HCT116 (cell line): ENCODE results near the gene PRSS1. TPM values are rescaled to one million over a fixed set of nuclear protein-coding genes. Genes with fewer than 3 reads are reported as not detected.

Source experiments
- ATAC-seq: fragments of 200-7000 bp; cut with Tn5 transposase; 2 replicates; pipeline ENCODE4 v1.9.1; 2020; ENCODE audit warnings: mild to moderate bottlenecking, moderate library complexity
- BruUV-seq: library from RNA; stranded (reverse); fragments of 400-500 nt; replicated peaks from 2 replicates; lab custom pipeline; 2021; lab: Mats Ljungman, UMichigan
- CTCF ChIA-PET: fragments of 300-600 bp; sonication (Branson Sonifier 250); formaldehyde crosslinking; loops from one replicate; lab custom pipeline; 2021; ENCODE audit warnings: antibody characterized with exemption; lab: Charles Lee
- POLR2A ChIA-PET: fragments of 300-600, 350-600 bp; sonication (Branson Sonifier 250); formaldehyde crosslinking; loops from one replicate; lab custom pipeline; 2021; ENCODE audit warnings: antibody characterized with exemption; lab: Charles Lee
- RAD21 ChIA-PET, 2 experiments: fragments of 300-600 bp; sonication (Branson Sonifier 250); formaldehyde crosslinking; loops; one replicate each; lab custom pipeline; 2023; ENCODE audit warnings: low total read pairs in 2 of 2; ENCODE audit not compliant: uncharacterized antibody in 2 of 2, unreplicated experiment in 2 of 2, low non-redundant PET in 1 of 2; lab: Charles Lee
- DNase-seq: peaks from one replicate; pipeline ENCODE4 v3.0.0-alpha.2; 2010; ENCODE audit warnings: low read depth, low spot score
- H2AFZ ChIP-seq: fragments of 200-600 bp; shearing (Covaris generic), sonication (generic); 2 replicates; pipeline ENCODE4 v1.6.1; 2017; ENCODE audit warnings: low read depth, mixed run types, mixed read lengths, antibody characterized with exemption, low read length; ENCODE audit not compliant: poor library complexity, severe bottlenecking
- H3K27ac ChIP-seq: 2 replicates; pipeline ENCODE4 v1.5.1; 2012; ENCODE audit warnings: low read depth, low read length
- H3K27me3 ChIP-seq: fragments of 200-600 bp; sonication (generic); 2 replicates; pipeline ENCODE4 v1.6.1; 2016; ENCODE audit warnings: mixed run types, low read length, mixed read lengths; ENCODE audit not compliant: insufficient read depth
- H3K36me3 ChIP-seq, 2 experiments: fragments of 200-500 bp in 1 of 2; fragments of 200-600 bp in 1 of 2; sonication (Bioruptor generic) in 1 of 2; sonication (generic) in 1 of 2; 2 replicates each; pipeline versions ENCODE4 v1.5.1 to v1.6.1; 2014 to 2016; ENCODE audit warnings: low read length in 2 of 2, inconsistent platforms in 1 of 2, mixed read lengths in 1 of 2, mixed run types in 1 of 2; ENCODE audit not compliant: insufficient read depth in 2 of 2, control insufficient read depth in 1 of 2
- H3K4me1 ChIP-seq, 2 experiments: fragments of 200-600 bp in 1 of 2; sonication (generic) in 1 of 2; 2 replicates each; pipeline versions ENCODE4 v1.5.1 to v1.6.1; 2012 to 2017; ENCODE audit warnings: low read length in 2 of 2, inconsistent platforms in 1 of 2, mild to moderate bottlenecking in 1 of 2, mixed read lengths in 1 of 2, mixed run types in 1 of 2, moderate library complexity in 1 of 2; ENCODE audit not compliant: insufficient read depth in 2 of 2, control insufficient read depth in 1 of 2
- H3K4me2 ChIP-seq: fragments of 200-600 bp; sonication (generic); 2 replicates; pipeline ENCODE4 v1.6.1; 2017; ENCODE audit warnings: mixed run types, low read length, mixed read lengths
- H3K4me3 ChIP-seq, 2 experiments: fragments of 200-600 bp in 1 of 2; sonication (generic) in 1 of 2; replicated peaks in 1 of 2; 2 replicates each; pipeline ENCODE4 v1.5.1; 2011 to 2016; ENCODE audit warnings: low read length in 2 of 2, control low read depth in 1 of 2, low read depth in 1 of 2, mild to moderate bottlenecking in 1 of 2, mixed read lengths in 1 of 2, mixed run types in 1 of 2
- H3K79me2 ChIP-seq: fragments of 200-600 bp; sonication (generic); 2 replicates; pipeline ENCODE4 v1.6.1; 2017; ENCODE audit warnings: mild to moderate bottlenecking, mixed run types, low read length, moderate library complexity, mixed read lengths; ENCODE audit not compliant: insufficient read depth
- H3K9ac ChIP-seq: fragments of 200-600 bp; sonication (generic); 2 replicates; pipeline ENCODE4 v1.6.1; 2016; ENCODE audit warnings: low read length, mixed read lengths
- H3K9me2 ChIP-seq: fragments of 200-600 bp; sonication (generic), shearing (Covaris generic); 2 replicates; pipeline ENCODE4 v1.6.1; 2017; ENCODE audit warnings: mixed run types, mild to moderate bottlenecking, moderate library complexity; ENCODE audit not compliant: insufficient read depth
- H3K9me3 ChIP-seq, 2 experiments: fragments of 200-500 bp in 1 of 2; fragments of 200-600 bp in 1 of 2; sonication (Bioruptor generic) in 1 of 2; sonication (generic) in 1 of 2; 2 replicates each; pipeline ENCODE4 v1.6.1; 2014 to 2017; ENCODE audit warnings: low read length in 2 of 2, mixed read lengths in 2 of 2, inconsistent platforms in 1 of 2, low read depth in 1 of 2, mild to moderate bottlenecking in 1 of 2, mixed run types in 1 of 2, moderate library complexity in 1 of 2; ENCODE audit not compliant: control insufficient read depth in 1 of 2, insufficient read depth in 1 of 2
- H4K20me1 ChIP-seq: fragments of 200-600 bp; sonication (generic), shearing (Covaris generic); 2 replicates; pipeline ENCODE4 v1.6.1; 2017; ENCODE audit warnings: mixed run types, mild to moderate bottlenecking, moderate library complexity; ENCODE audit not compliant: insufficient read depth
- CBX3 ChIP-seq: IDR thresholded peaks from 2 replicates; pipeline ENCODE4 v1.6.1; 2012; ENCODE audit warnings: low read depth
- EZH2 ChIP-seq: fragments of 200-600 bp; sonication (generic); IDR thresholded peaks from 2 replicates; pipeline ENCODE4 v1.6.1; 2017; ENCODE audit warnings: antibody characterized with exemption, mixed run types
- RAD21 ChIP-seq: IDR thresholded peaks from 2 replicates; pipeline ENCODE4 v1.6.1; 2012; ENCODE audit warnings: low read depth, mild to moderate bottlenecking
- SRF ChIP-seq: IDR thresholded peaks from 2 replicates; pipeline ENCODE4 v1.6.1; 2012; ENCODE audit warnings: low read depth
- YY1 ChIP-seq: IDR thresholded peaks from 2 replicates; pipeline ENCODE4 v1.6.1; 2011; ENCODE audit warnings: low read length, low read depth, moderate library complexity, mild to moderate bottlenecking; ENCODE audit not compliant: insufficient replicate concordance; ENCODE audit errors: extremely low read depth
- intact Hi-C: fragments of 100-400 bp; cut with micrococcal nuclease; formaldehyde crosslinking; loops from 2 replicates; pipeline ENCODE4 v1.10.0; 2022
- total RNA-seq: library from RNA; stranded (reverse); gene quantifications from one replicate; pipeline ENCODE4 v1.2.1, GENCODE V29; 2021; ENCODE audit not compliant: unreplicated experiment
- TF ChIP-seq, protein P1 (sequence below): IDR thresholded peaks from 2 replicates; pipeline ENCODE4 v1.6.1; 2012
- TF ChIP-seq, protein P2 (sequence below): IDR thresholded peaks from 2 replicates; pipeline ENCODE4 v1.6.1; 2011; ENCODE audit warnings: mild to moderate bottlenecking, low read length, moderate library complexity; ENCODE audit not compliant: insufficient replicate concordance; ENCODE audit errors: extremely low read depth
- TF ChIP-seq, protein P3 (sequence below): IDR thresholded peaks from 2 replicates; pipeline ENCODE4 v1.6.1; 2012

The PRSS1 gene
- total RNA-seq, 1 experiment from 2014 or later, result 14.6 TPM

DNA sequence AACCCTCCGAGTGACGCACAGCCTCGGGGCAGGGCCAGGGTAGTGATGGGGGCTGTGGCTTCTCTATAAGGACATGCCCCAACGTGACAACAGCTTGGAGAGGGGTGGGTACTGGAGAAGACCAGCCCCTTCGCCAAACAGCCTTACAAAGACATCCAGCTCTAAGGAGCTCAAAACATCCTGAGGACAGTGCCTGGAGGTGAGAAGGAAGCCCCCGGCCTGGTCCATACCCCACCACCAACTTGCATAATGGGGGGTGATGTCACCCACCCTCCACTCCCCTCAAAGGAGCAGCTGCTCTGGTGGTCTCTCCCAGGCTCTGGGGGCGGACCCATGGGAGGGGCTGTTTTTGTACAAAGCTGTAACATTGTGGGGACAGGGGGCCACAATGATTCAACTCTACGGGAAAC lies 36.6 kb downstream of the PRSS1 start (continued):
- TF ChIP-seq, protein P1, sequence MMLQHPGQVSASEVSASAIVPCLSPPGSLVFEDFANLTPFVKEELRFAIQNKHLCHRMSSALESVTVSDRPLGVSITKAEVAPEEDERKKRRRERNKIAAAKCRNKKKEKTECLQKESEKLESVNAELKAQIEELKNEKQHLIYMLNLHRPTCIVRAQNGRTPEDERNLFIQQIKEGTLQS, result no peak
- no peak for TF ChIP-seq YY1
- no peak for TF ChIP-seq RAD21
- TF ChIP-seq CBX3, result no peak
- TF ChIP-seq, protein P2, sequence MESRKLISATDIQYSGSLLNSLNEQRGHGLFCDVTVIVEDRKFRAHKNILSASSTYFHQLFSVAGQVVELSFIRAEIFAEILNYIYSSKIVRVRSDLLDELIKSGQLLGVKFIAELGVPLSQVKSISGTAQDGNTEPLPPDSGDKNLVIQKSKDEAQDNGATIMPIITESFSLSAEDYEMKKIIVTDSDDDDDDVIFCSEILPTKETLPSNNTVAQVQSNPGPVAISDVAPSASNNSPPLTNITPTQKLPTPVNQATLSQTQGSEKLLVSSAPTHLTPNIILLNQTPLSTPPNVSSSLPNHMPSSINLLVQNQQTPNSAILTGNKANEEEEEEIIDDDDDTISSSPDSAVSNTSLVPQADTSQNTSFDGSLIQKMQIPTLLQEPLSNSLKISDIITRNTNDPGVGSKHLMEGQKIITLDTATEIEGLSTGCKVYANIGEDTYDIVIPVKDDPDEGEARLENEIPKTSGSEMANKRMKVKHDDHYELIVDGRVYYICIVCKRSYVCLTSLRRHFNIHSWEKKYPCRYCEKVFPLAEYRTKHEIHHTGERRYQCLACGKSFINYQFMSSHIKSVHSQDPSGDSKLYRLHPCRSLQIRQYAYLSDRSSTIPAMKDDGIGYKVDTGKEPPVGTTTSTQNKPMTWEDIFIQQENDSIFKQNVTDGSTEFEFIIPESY, result no peak
- TF ChIP-seq, protein P3, sequence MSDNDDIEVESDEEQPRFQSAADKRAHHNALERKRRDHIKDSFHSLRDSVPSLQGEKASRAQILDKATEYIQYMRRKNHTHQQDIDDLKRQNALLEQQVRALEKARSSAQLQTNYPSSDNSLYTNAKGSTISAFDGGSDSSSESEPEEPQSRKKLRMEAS, result no peak
- no peak for TF ChIP-seq EZH2

DNA sequence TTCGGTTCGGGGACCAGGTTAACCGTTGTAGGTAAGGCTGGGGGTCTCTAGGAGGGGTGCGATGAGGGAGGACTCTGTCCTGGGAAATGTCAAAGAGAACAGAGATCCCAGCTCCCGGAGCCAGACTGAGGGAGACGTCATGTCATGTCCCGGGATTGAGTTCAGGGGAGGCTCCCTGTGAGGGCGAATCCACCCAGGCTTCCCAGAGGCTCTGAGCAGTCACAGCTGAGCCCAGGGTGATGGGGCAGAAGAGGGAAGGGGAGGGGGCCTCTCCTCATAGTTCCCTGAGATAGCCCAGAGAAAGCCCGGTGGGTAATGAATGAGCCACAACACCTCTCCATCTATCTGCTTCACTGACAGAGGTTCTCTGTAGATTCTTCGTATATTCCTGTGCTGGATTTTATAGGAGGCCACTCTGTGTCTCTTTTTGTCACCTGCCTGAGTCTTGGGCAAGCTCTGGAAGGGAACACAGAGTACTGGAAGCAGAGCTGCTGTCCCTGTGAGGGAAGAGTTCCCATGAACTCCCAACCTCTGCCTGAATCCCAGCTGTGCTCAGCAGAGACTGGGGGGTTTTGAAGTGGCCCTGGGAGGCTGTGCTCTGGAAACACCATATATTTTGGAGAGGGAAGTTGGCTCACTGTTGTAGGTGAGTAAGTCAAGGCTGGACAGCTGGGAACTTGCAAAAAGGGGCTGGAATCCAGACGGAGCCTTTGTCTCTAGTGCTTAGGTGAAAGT lies 37.9 kb downstream of the PRSS1 start:
- ATAC-seq, result no peak
- Histone ChIP-seq H3K9me3 (no peaks in the 10 kb centered on the region), H3K27ac (no peak overlapping the region)
- RAD21 ChIA-PET, result no interaction called here
- TF ChIP-seq SRF, result no peak
- TF ChIP-seq, all 23 proteins: peak for 0
- no peaks in the 10 kb centered on the region for H3K27me3 ChIP-seq
- H3K36me3 ChIP-seq, result no peaks in the 10 kb centered on the region
- POLR2A ChIA-PET, result no interaction called here
- no peaks in the 10 kb centered on the region for H3K9me2 ChIP-seq
- no TSS peak for BruUV-seq
- no peaks in the 10 kb centered on the region for H3K79me2 ChIP-seq
- H3K4me3 ChIP-seq, result no peak overlapping the region
- no peaks in the 10 kb centered on the region for H4K20me1 ChIP-seq
- H2AFZ ChIP-seq, result no peak overlapping the region
- DNase-seq, result no peak
- CTCF ChIA-PET, result interaction anchor here (1.3 kb wide), 1 partner anchor 155 kb away, joined by 4 read pairs; no protein-coding TSS in a partner anchor
- H3K4me2 ChIP-seq, result no peak overlapping the region
- H3K9ac ChIP-seq, result no peak overlapping the region
- peaks cover 0 to 5% of the 10 kb centered on the region in 2 experiments; a peak in 1 of 4 replicates for H3K4me1 ChIP-seq
- intact Hi-C loops, result no loop called here
